OCI-LY7 (cell line): ENCODE results near the gene ZC3H12D. TPM values are rescaled to one million over a fixed set of nuclear protein-coding genes. Genes with fewer than 3 reads are reported as not detected.
"Not testable (repeated sequence)": the region's sequence is repeated elsewhere in the genome, so short reads cannot be mapped to it uniquely, and the experiment has no call there.

Source experiments
- BruUV-seq: library from RNA; stranded (reverse); fragments of 400-500 nt; replicated peaks from 2 replicates; lab custom pipeline; 2021; lab: Mats Ljungman, UMichigan
- CTCF ChIA-PET: fragments of 300-600 bp; sonication (Branson Sonifier 250); formaldehyde crosslinking; loops from one replicate; lab custom pipeline; 2022; ENCODE audit warnings: antibody characterized with exemption; ENCODE audit not compliant: unreplicated experiment; lab: Charles Lee
- POLR2A ChIA-PET: fragments of 300-600 bp; sonication (Branson Sonifier 250); formaldehyde crosslinking; loops from one replicate; lab custom pipeline; 2022; ENCODE audit warnings: antibody characterized with exemption; lab: Charles Lee
- DNase-seq: peaks from one replicate; pipeline ENCODE4 v3.0.0-alpha.2; 2015; ENCODE audit warnings: low spot score
- H2AFZ ChIP-seq: fragments of 200-600 bp; sonication (generic), shearing (Covaris generic); 2 replicates; pipeline ENCODE4 v1.6.1; 2014; ENCODE audit warnings: mild to moderate bottlenecking, antibody characterized with exemption, low read length, moderate library complexity
- H3K27ac ChIP-seq: fragments of 200-600 bp; sonication (generic); 2 replicates; pipeline ENCODE4 v1.5.1; 2014; ENCODE audit warnings: mixed run types, low read depth, mild to moderate bottlenecking, moderate library complexity, low read length, inconsistent platforms; ENCODE audit not compliant: poor library complexity, severe bottlenecking
- H3K36me3 ChIP-seq: fragments of 200-600 bp; sonication (generic); 2 replicates; pipeline ENCODE4 v1.6.1; 2014; ENCODE audit warnings: mild to moderate bottlenecking, antibody characterized with exemption, low read length, moderate library complexity, mixed read lengths; ENCODE audit not compliant: insufficient read depth
- H3K4me1 ChIP-seq: fragments of 200-600 bp; sonication (generic); 2 replicates; pipeline ENCODE4 v1.5.1; 2014; ENCODE audit warnings: mild to moderate bottlenecking, low read length; ENCODE audit not compliant: insufficient read depth, poor library complexity, severe bottlenecking
- H3K4me2 ChIP-seq: fragments of 200-600 bp; sonication (generic); 2 replicates; pipeline ENCODE4 v1.6.1; 2014; ENCODE audit warnings: mild to moderate bottlenecking, low read length
- H3K4me3 ChIP-seq: fragments of 200-600 bp; sonication (generic); 2 replicates; pipeline ENCODE4 v1.5.1; 2014; ENCODE audit warnings: mild to moderate bottlenecking, low read depth, low read length; ENCODE audit not compliant: poor library complexity, severe bottlenecking
- H3K79me2 ChIP-seq: fragments of 200-600 bp; sonication (generic); 2 replicates; pipeline ENCODE4 v1.6.1; 2016; ENCODE audit warnings: low read depth, mild to moderate bottlenecking, low read length, moderate library complexity, mixed read lengths; ENCODE audit not compliant: insufficient read depth
- H3K9me2 ChIP-seq: fragments of 200-600 bp; sonication (generic); 2 replicates; pipeline ENCODE4 v1.6.1; 2016; ENCODE audit warnings: mild to moderate bottlenecking, low read length, mixed read lengths; ENCODE audit not compliant: insufficient read depth
- H3K9me3 ChIP-seq: fragments of 200-600 bp; sonication (generic); 2 replicates; pipeline ENCODE4 v1.6.1; 2014; ENCODE audit warnings: mild to moderate bottlenecking, mixed run types, low read length, mixed read lengths
- H4K20me1 ChIP-seq: fragments of 200-600 bp; sonication (generic); 2 replicates; pipeline ENCODE4 v1.6.1; 2014; ENCODE audit warnings: mild to moderate bottlenecking, antibody characterized with exemption, low read length, moderate library complexity, mixed read lengths; ENCODE audit not compliant: insufficient read depth
- EZH2phosphoT487 ChIP-seq: fragments of 200-600 bp; sonication (generic); IDR thresholded peaks from 2 replicates; pipeline ENCODE4 v1.6.1; 2018; ENCODE audit warnings: low read depth, borderline replicate concordance, mild to moderate bottlenecking, mixed run types, antibody characterized with exemption, low read length, moderate library complexity, mixed read lengths
- intact Hi-C: fragments of 100-400 bp; cut with micrococcal nuclease; formaldehyde crosslinking; loops from one replicate; pipeline ENCODE4 v1.10.0; 2022; ENCODE audit not compliant: unreplicated experiment
- total RNA-seq, 2 experiments: library from RNA; depleted of rRNA in 1 of 2; stranded (reverse); fragments of >200 nt in 1 of 2; shearing (Covaris generic) in 1 of 2; gene quantifications; 2 replicates each; pipeline ENCODE4 v1.2.3, GENCODE V29; 2014 to 2022
- TF ChIP-seq, protein P1 (sequence below): fragments of 200-600 bp; sonication (generic); conservative IDR thresholded peaks from 2 replicates; pipeline ENCODE4 v1.5.1; 2014; ENCODE audit warnings: mild to moderate bottlenecking, antibody characterized with exemption, low read length, moderate library complexity, mixed read lengths

Gene ZC3H12D
- total RNA-seq, 2 experiments from 2014 or later, result 12.8 to 22.6 TPM

- Histone ChIP-seq H2AFZ (no peak overlapping the region), H3K79me2 (peaks cover 22% of the 10 kb centered on the region; the same call in 1 of the 2 replicates), H4K20me1 (no peaks in the 10 kb centered on the region), H3K36me3 (peaks cover 56% of the 10 kb centered on the region), H3K9me2 (no peaks in the 10 kb centered on the region), H3K4me1 (peaks cover 45% of the 10 kb centered on the region), H3K9me3 (no peaks in the 10 kb centered on the region), H3K4me2 (no peak overlapping the region), H3K4me3 (no peak overlapping the region), H3K27ac (no peak overlapping the region)
- DNase-seq, result no peak
- CTCF ChIA-PET, result interaction anchor here (1.1 kb wide), 1 partner anchor 16 kb away, joined by 3 read pairs; no protein-coding TSS in a partner anchor
- TF ChIP-seq, protein P1, sequence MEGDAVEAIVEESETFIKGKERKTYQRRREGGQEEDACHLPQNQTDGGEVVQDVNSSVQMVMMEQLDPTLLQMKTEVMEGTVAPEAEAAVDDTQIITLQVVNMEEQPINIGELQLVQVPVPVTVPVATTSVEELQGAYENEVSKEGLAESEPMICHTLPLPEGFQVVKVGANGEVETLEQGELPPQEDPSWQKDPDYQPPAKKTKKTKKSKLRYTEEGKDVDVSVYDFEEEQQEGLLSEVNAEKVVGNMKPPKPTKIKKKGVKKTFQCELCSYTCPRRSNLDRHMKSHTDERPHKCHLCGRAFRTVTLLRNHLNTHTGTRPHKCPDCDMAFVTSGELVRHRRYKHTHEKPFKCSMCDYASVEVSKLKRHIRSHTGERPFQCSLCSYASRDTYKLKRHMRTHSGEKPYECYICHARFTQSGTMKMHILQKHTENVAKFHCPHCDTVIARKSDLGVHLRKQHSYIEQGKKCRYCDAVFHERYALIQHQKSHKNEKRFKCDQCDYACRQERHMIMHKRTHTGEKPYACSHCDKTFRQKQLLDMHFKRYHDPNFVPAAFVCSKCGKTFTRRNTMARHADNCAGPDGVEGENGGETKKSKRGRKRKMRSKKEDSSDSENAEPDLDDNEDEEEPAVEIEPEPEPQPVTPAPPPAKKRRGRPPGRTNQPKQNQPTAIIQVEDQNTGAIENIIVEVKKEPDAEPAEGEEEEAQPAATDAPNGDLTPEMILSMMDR, result no peak
- no peak for TF ChIP-seq EZH2phosphoT487
- intact Hi-C loops, result no loop called here
- POLR2A ChIA-PET, result interaction anchor here (0.9 to 2.6 kb wide), 5 partner anchors 9 to 19 kb away, joined by 3 to 12 read pairs (median 4); no protein-coding TSS in a partner anchor
- no TSS peak for BruUV-seq
Observed at GRCh38 chr6:149463781-149464180, 21.0 kb downstream of the ZC3H12D start.

DNA sequence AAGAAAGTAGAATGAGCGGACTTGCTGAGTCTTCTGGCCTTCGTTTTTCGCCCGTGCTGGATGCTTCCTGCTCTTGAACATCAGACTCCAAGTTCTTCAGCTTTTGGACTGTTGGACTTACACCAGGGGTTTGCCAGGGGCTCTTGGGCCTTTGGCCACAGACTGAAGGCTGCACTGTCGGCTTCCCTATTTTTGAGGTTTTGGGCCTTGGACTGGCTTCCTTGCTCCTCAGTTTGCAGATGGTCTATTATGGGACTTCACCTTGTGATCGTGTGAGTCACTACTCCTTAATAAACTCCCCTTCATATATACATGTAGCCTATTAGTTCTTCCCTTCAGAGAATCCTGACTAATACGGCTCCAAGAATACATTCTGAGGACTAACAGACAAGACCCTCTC is 22.1 kb downstream of the ZC3H12D start:
- H3K9me3 ChIP-seq, DNase-seq, H3K4me2 ChIP-seq, H3K4me3 ChIP-seq, intact Hi-C loops, H3K27ac ChIP-seq, H2AFZ ChIP-seq, H3K9me2 ChIP-seq, BruUV-seq, H4K20me1 ChIP-seq: not testable (repeated sequence)
- POLR2A ChIA-PET, result interaction anchor here (0.8 to 2.6 kb wide), 3 partner anchors 9 to 17 kb away, joined by 3 to 12 read pairs (median 5); no protein-coding TSS in a partner anchor
- Histone ChIP-seq H3K4me1 (peaks cover 35% of the 10 kb centered on the region), H3K36me3 (peaks cover 66% of the 10 kb centered on the region), H3K79me2 (peaks cover 22% of the 10 kb centered on the region; the same call in 1 of the 2 replicates)
- CTCF ChIA-PET, result interaction anchor here (1.1 kb wide), 1 partner anchor 15 kb away, joined by 3 read pairs; no protein-coding TSS in a partner anchor

GRCh38 chr6:149461670-149462069 is 23.1 kb downstream of the ZC3H12D start:
- Histone ChIP-seq H3K4me2 (no peak overlapping the region), H3K79me2 (peaks cover 12% of the 10 kb centered on the region; the same call in 1 of the 2 replicates), H2AFZ (no peak overlapping the region), H3K27ac (no peak overlapping the region), H3K9me3 (no peaks in the 10 kb centered on the region), H3K36me3 (peaks cover 76% of the 10 kb centered on the region), H3K9me2 (no peaks in the 10 kb centered on the region), H3K4me1 (peaks cover 24% of the 10 kb centered on the region), H3K4me3 (no peak overlapping the region), H4K20me1 (no peaks in the 10 kb centered on the region)
- ChIA-PET POLR2A (interaction anchor here (1.1 to 2.4 kb wide), 3 partner anchors 9 to 18 kb away, joined by 3 to 5 read pairs (median 3); no protein-coding TSS in a partner anchor), CTCF (no interaction called here)
- intact Hi-C loops, result no loop called here
- no TSS peak for BruUV-seq
- no peak for DNase-seq
- TF ChIP-seq EZH2phosphoT487, result no peak
- TF ChIP-seq, protein P1, result no peak

DNA sequence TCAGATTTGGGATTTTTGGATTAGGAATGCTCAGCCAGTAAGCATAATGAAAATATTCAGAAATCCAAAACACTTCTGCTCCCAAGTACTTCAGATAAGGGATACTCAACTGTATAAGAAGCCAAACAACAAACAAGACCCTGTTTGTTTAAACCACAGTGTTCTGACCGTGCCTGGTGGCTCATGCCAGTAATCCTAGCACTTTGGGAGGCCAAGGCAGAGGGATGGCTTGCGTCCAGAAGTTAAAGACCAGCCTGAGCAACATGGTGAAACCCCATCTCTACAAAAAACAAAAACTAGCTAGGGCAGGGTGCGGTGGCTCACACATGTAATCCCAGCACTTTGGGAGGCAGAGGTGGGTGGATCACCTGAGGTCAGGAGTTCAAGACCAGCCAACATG is 24.6 kb downstream of the ZC3H12D start:
- intact Hi-C loops, H3K79me2 ChIP-seq, H3K9me2 ChIP-seq, H3K9me3 ChIP-seq, DNase-seq, BruUV-seq, H2AFZ ChIP-seq, H3K4me2 ChIP-seq, CTCF ChIA-PET, H3K4me3 ChIP-seq, H4K20me1 ChIP-seq, H3K27ac ChIP-seq: not testable (repeated sequence)
- POLR2A ChIA-PET, result interaction anchor here (0.7 to 1.3 kb wide), 2 partner anchors 24 to 43 kb away, joined by 3 to 5 read pairs; no protein-coding TSS in a partner anchor
- Histone ChIP-seq H3K36me3 (peaks cover 85% of the 10 kb centered on the region), H3K4me1 (peaks cover 10% of the 10 kb centered on the region)
